GM12878 (cell line): ENCODE measurements around the gene TCF7L2. TPM values are rescaled to one million over a fixed set of nuclear protein-coding genes. Genes with fewer than 3 reads are reported as not detected.

Experiments used
- ATAC-seq: fragments of 200-7000 bp; cut with Tn5 transposase; 3 replicates; pipeline ENCODE4 v1.9.1; 2020; ENCODE audit warnings: mild to moderate bottlenecking, moderate library complexity
- BruUV-seq: library from RNA; stranded (reverse); fragments of 400-500 nt; replicated peaks from 2 replicates; lab custom pipeline; 2021; lab: Mats Ljungman, UMichigan
- CTCF ChIA-PET: fragments of 300-600 bp; sonication (Branson Sonifier 250); formaldehyde crosslinking; extraction: SDS; loops from one replicate; lab custom pipeline; 2021; ENCODE audit warnings: inconsistent platforms; lab: Yijun Ruan, JAX
- POLR2A ChIA-PET: fragments of 350-600 bp; formaldehyde crosslinking; extraction: SDS; loops from one replicate; lab custom pipeline; 2021; ENCODE audit warnings: inconsistent platforms; lab: Charles Lee
- RAD21 ChIA-PET: fragments of 300-600 bp; sonication (Branson Sonifier 250); formaldehyde crosslinking; loops from one replicate; lab custom pipeline; 2023; ENCODE audit warnings: antibody characterized with exemption; ENCODE audit not compliant: unreplicated experiment; lab: Charles Lee
- SMC1A ChIA-PET: fragments of 300-600 bp; sonication (Branson Sonifier 250); formaldehyde crosslinking; loops from one replicate; lab custom pipeline; 2023; ENCODE audit not compliant: unreplicated experiment, uncharacterized antibody; lab: Charles Lee
- DNase-seq: peaks from one replicate; pipeline ENCODE4 v3.0.0-alpha.2; 2011; ENCODE audit warnings: low read depth, low spot score
- FAIRE-seq: peaks from 3 replicates; lab custom pipeline; 2011; peaks lifted over from hg19 to GRCh38; lab: Jason Lieb, UNC
- H2AFZ ChIP-seq: 2 replicates; pipeline ENCODE4 v1.6.0; 2011; ENCODE audit warnings: low read depth, low read length, control low read depth; ENCODE audit not compliant: control insufficient read depth
- H3K27ac ChIP-seq: 2 replicates; pipeline ENCODE4 v1.5.1; 2011; ENCODE audit warnings: control low read depth; ENCODE audit not compliant: control insufficient read depth, insufficient read depth
- H3K27me3 ChIP-seq, 2 experiments: replicated peaks in 1 of 2; 2 replicates each; pipeline versions ENCODE4 v1.6.0 to v1.6.1; 2011; ENCODE audit warnings: low read length in 1 of 2; ENCODE audit not compliant: control insufficient read depth in 2 of 2, insufficient read depth in 2 of 2
- H3K36me3 ChIP-seq, 2 experiments: 2 replicates each; pipeline ENCODE4 v1.5.1; 2011; ENCODE audit warnings: low read length in 1 of 2; ENCODE audit not compliant: control insufficient read depth in 2 of 2, insufficient read depth in 2 of 2
- H3K4me1 ChIP-seq: 2 replicates; pipeline ENCODE4 v1.6.1; 2011; ENCODE audit warnings: mild to moderate bottlenecking, low read length, moderate library complexity, mixed read lengths; ENCODE audit not compliant: control insufficient read depth, insufficient read depth
- H3K4me2 ChIP-seq: 2 replicates; pipeline ENCODE4 v1.6.0; 2011; ENCODE audit warnings: control low read depth; ENCODE audit not compliant: control insufficient read depth, insufficient read depth
- H3K4me3 ChIP-seq: fragments of 200-600 bp; sonication (generic); 2 replicates; pipeline ENCODE4 v1.5.1; 2016
- H3K79me2 ChIP-seq: 2 replicates; pipeline ENCODE4 v1.6.0; 2011; ENCODE audit warnings: low read length; ENCODE audit not compliant: control insufficient read depth, insufficient read depth
- H3K9ac ChIP-seq: 2 replicates; pipeline ENCODE4 v1.8.0; 2011; ENCODE audit warnings: low read length, control low read depth, mixed read lengths; ENCODE audit not compliant: control insufficient read depth, insufficient read depth
- H3K9me3 ChIP-seq: replicated peaks from 3 replicates; pipeline ENCODE4 v1.5.1; 2011; ENCODE audit warnings: mild to moderate bottlenecking, low read length; ENCODE audit not compliant: control insufficient read depth, insufficient read depth
- H4K20me1 ChIP-seq: 2 replicates; pipeline ENCODE4 v1.6.0; 2011; ENCODE audit not compliant: control insufficient read depth, insufficient read depth
- BCL3 ChIP-seq: IDR thresholded peaks from 2 replicates; pipeline ENCODE4 v1.6.1; 2011; ENCODE audit warnings: borderline replicate concordance, low read depth, mild to moderate bottlenecking, moderate library complexity, low read length; ENCODE audit not compliant: insufficient read depth, poor library complexity, severe bottlenecking
- CBX5 ChIP-seq: sonication (generic); IDR thresholded peaks from 2 replicates; pipeline ENCODE4 v1.6.1; 2016; ENCODE audit warnings: low read depth, moderate library complexity, mild to moderate bottlenecking, inconsistent platforms
- CREM ChIP-seq: IDR thresholded peaks from 2 replicates; pipeline ENCODE4 v1.6.1; 2014; ENCODE audit warnings: antibody characterized with exemption, low read depth
- FOXM1 ChIP-seq: IDR thresholded peaks from 2 replicates; pipeline ENCODE4 v1.6.1; 2012; ENCODE audit warnings: low read depth, mild to moderate bottlenecking, inconsistent platforms, low read length, moderate library complexity
- HCFC1 ChIP-seq: fragments of 150-350 bp; IDR thresholded peaks from 2 replicates; pipeline ENCODE4 v1.6.1; 2014; ENCODE audit warnings: low read length
- MXI1 ChIP-seq: fragments of 150-350 bp; IDR thresholded peaks from 2 replicates; pipeline ENCODE4 v1.6.1; 2011; ENCODE audit warnings: low read depth, mild to moderate bottlenecking, inconsistent platforms, low read length, improper control_type of control experiment
- POLR2A ChIP-seq: IDR thresholded peaks from 2 replicates; pipeline ENCODE4 v1.6.1; 2011; ENCODE audit warnings: low read depth, mild to moderate bottlenecking, low read length
- POLR2AphosphoS5 ChIP-seq: IDR thresholded peaks from 2 replicates; pipeline ENCODE4 v1.6.1; 2011; ENCODE audit warnings: mild to moderate bottlenecking, low read length, inconsistent platforms
- PRDM15 ChIP-seq: fragments of 450-650 bp; formaldehyde crosslinking; IDR thresholded peaks from 2 replicates; pipeline ENCODE4 v1.4.0; 2020; ENCODE audit warnings: mild to moderate bottlenecking, moderate library complexity
- RAD21 ChIP-seq: IDR thresholded peaks from 2 replicates; pipeline ENCODE4 v1.6.1; 2011; ENCODE audit warnings: mild to moderate bottlenecking, low read depth, low read length, moderate library complexity; ENCODE audit not compliant: insufficient read depth
- SKIL ChIP-seq: fragments of 450-650 bp; IDR thresholded peaks from 2 replicates; pipeline ENCODE4 v1.6.1; 2017; ENCODE audit warnings: mild to moderate bottlenecking, low read depth, inconsistent platforms; ENCODE audit not compliant: poor library complexity, severe bottlenecking
- SMAD5 ChIP-seq: IDR thresholded peaks from 2 replicates; pipeline ENCODE4 v1.6.1; 2016; ENCODE audit warnings: antibody characterized with exemption, low read depth
- SMARCA5 ChIP-seq: fragments of 450-650 bp; IDR thresholded peaks from 2 replicates; pipeline ENCODE4 v1.6.1; 2017; ENCODE audit warnings: mild to moderate bottlenecking
- SPI1 ChIP-seq: IDR thresholded peaks from 2 replicates; pipeline ENCODE4 v1.6.1; 2011; ENCODE audit warnings: low read depth, mild to moderate bottlenecking, low read length, moderate library complexity, borderline replicate concordance; ENCODE audit not compliant: insufficient read depth
- SREBF2 ChIP-seq: IDR thresholded peaks from 2 replicates; pipeline ENCODE4 v1.6.1; 2012; ENCODE audit warnings: mild to moderate bottlenecking, low read length
- STAT3 ChIP-seq: IDR thresholded peaks from 2 replicates; pipeline ENCODE4 v1.6.1; 2011; ENCODE audit warnings: low read depth, low read length, improper control_type of control experiment
- ZNF217 ChIP-seq: fragments of 450-650 bp; IDR thresholded peaks from 2 replicates; pipeline ENCODE4 v1.6.1; 2017; ENCODE audit warnings: antibody characterized with exemption, mild to moderate bottlenecking
- ZNF274 ChIP-seq: IDR thresholded peaks from one replicate; pipeline ENCODE4 v1.8.0; 2011; ENCODE audit not compliant: insufficient read length, insufficient read depth
- ZZZ3 ChIP-seq: IDR thresholded peaks from 2 replicates; pipeline ENCODE4 v1.6.1; 2011; ENCODE audit warnings: low read depth; ENCODE audit not compliant: control insufficient read depth, insufficient read length
- WGBS: methylation state at CpG from one replicate; pipeline ENCODE4 v1.1.6; 2016; ENCODE audit warnings: low lambda C conversion rate; ENCODE audit not compliant: insufficient replicate concordance, insufficient coverage; ENCODE audit errors: missing lambda C conversion rate; 5-methylcytosine and 5-hydroxymethylcytosine counted together
- in situ Hi-C: fragments of 300-500 bp; cut with MboI; formaldehyde crosslinking; loops from 9 replicates; pipeline ENCODE4 v1.14.3; 2018; ENCODE audit warnings: mixed read lengths
- intact Hi-C: fragments of 100-400 bp; cut with micrococcal nuclease; formaldehyde crosslinking; loops from one replicate; pipeline ENCODE4 v1.14.2; 2022; ENCODE audit not compliant: unreplicated experiment
- polyA plus RNA-seq, 11 experiments: library from polyadenylated mRNA; depleted of rRNA in 4 of 11; unstranded in 6 of 11; stranded (reverse) in 5 of 11; fragments of >200 nt; fragmentation: Nextera tagmentation in 4 of 11; fragmentation: Illumina TruSeq in 1 of 11; extraction: Ambion mirVana in 4 of 11; extraction: Trizol in 1 of 11; gene quantifications; 1 replicate in 1 of 11; 2 replicates in 10 of 11; pipeline versions ENCODE4 v1.2.1 to v1.2.3, GENCODE V29; 2011 to 2016; ENCODE audit warnings: inconsistent platforms in 2 of 11, missing spikeins in 2 of 11, low read depth in 1 of 11
- total RNA-seq, 4 experiments: library from RNA; depleted of rRNA in 3 of 4; stranded (reverse); fragments of >200 nt in 3 of 4; fragmentation: Illumina TruSeq in 1 of 4; extraction: Trizol in 1 of 4; gene quantifications; 2 replicates each; pipeline versions ENCODE4 v1.2.1 to v1.2.3, GENCODE V29; 2013 to 2021

TCF7L2 gene
- total and polyA plus RNA-seq, 10 of the 15 experiments (the other 5 are each of a cell fraction or from before 2014, with no cell fraction given), result 0.02 to 1.1 (median 0.35) TPM; not detected in 4

GRCh38 chr10:113076949-113077348 is 126.9 kb downstream of the TCF7L2 start:
- Histone ChIP-seq H3K36me3 (no peaks in the 10 kb centered on the region), H4K20me1 (no peaks in the 10 kb centered on the region), H3K27ac (no peak overlapping the region), H3K27me3 (peaks cover 0 to 3% of the 10 kb centered on the region in 2 experiments; a peak in 2 of 4 replicates), H2AFZ (no peak overlapping the region), H3K4me2 (no peak overlapping the region), H3K9ac (no peak overlapping the region), H3K4me3 (no peak overlapping the region), H3K79me2 (no peaks in the 10 kb centered on the region), H3K9me3 (no peaks in the 10 kb centered on the region), H3K4me1 (no peaks in the 10 kb centered on the region)
- SMC1A ChIA-PET, result no interaction called here
- TF ChIP-seq MXI1 (no peak), SMAD5 (no peak), HCFC1 (no peak), SKIL (no peak), RAD21 (no peak), PRDM15 (CRISPR knock-in tag) (no peak), STAT3 (no peak), ZNF217 (no peak), FOXM1 (no peak), CBX5 (no peak), CREM (no peak), BCL3 (no peak), SMARCA5 (no peak), POLR2AphosphoS5 (no peak), POLR2A (no peak), SPI1 (no peak), ZZZ3 (no peak), ZNF274 (no peak), SREBF2 (no peak)
- WGBS, result 7% methylated on average over 1 of the region's 1 CpG
- intact Hi-C loops, result no loop called here
- no peak for FAIRE-seq
- ATAC-seq, result no peak
- in situ Hi-C loops, result no loop called here
- CTCF ChIA-PET, result no interaction called here
- no TSS peak for BruUV-seq
- RAD21 ChIA-PET, result no interaction called here
- no peak for DNase-seq
- POLR2A ChIA-PET, result no interaction called here
